ENCODE results near the gene TFAP2D. TPM values are rescaled to one million over a fixed set of nuclear protein-coding genes. Genes with fewer than 3 reads are reported as not detected.

TFAP2D gene
- total RNA-seq, 4 donors from 2014 or later: not detected

- Histone ChIP-seq H3K4me3 (no peak overlapping the region), H3K36me3 (no peaks in the 10 kb centered on the region), H3K27me3 (no peaks in the 10 kb centered on the region), H3K9me3 (no peaks in the 10 kb centered on the region), H3K4me1 (no peaks in the 10 kb centered on the region), H3K27ac (no peak overlapping the region)
- no peak for TF ChIP-seq POLR2A (IDR thresholded peaks at IDR 0.05)
- TF ChIP-seq, protein P1, sequence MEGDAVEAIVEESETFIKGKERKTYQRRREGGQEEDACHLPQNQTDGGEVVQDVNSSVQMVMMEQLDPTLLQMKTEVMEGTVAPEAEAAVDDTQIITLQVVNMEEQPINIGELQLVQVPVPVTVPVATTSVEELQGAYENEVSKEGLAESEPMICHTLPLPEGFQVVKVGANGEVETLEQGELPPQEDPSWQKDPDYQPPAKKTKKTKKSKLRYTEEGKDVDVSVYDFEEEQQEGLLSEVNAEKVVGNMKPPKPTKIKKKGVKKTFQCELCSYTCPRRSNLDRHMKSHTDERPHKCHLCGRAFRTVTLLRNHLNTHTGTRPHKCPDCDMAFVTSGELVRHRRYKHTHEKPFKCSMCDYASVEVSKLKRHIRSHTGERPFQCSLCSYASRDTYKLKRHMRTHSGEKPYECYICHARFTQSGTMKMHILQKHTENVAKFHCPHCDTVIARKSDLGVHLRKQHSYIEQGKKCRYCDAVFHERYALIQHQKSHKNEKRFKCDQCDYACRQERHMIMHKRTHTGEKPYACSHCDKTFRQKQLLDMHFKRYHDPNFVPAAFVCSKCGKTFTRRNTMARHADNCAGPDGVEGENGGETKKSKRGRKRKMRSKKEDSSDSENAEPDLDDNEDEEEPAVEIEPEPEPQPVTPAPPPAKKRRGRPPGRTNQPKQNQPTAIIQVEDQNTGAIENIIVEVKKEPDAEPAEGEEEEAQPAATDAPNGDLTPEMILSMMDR (IDR thresholded peaks at IDR 0.05): no peak
- DNase-seq: no peak
These were observed 28.8 kb downstream of the TFAP2D start for GRCh38 chr6:50742161-50742560.

DNA sequence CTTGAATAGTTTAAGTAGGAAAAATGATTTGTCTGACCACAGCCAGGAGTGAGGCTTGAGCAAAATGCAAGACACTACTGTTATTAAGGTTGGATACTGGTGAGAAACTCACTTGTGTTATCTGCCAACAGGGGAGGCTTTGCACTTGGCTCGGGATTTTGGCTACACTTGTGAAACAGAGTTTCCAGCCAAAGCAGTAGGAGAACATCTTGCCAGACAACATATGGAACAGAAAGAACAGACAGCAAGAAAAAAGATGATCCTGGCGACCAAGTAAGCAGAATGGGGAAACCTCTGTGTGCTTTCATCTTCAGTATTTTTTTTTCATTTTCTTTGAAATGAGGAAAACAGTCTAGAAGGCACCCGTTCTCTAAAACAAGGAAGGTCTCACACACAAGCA is 31.6 kb downstream of the TFAP2D start:
- H3K9me3 ChIP-seq: no peaks in the 10 kb centered on the region
- no peaks in the 10 kb centered on the region for H3K36me3 ChIP-seq
- TF ChIP-seq, protein P1 (IDR thresholded peaks at IDR 0.05): no peak
- no peak for TF ChIP-seq POLR2A (IDR thresholded peaks at IDR 0.05)
- no peak overlapping the region for H3K27ac ChIP-seq
- no peaks in the 10 kb centered on the region for H3K4me1 ChIP-seq
- no peak overlapping the region for H3K4me3 ChIP-seq
- no peak for DNase-seq
- H3K27me3 ChIP-seq: no peaks in the 10 kb centered on the region

GRCh38 chr6:50762798-50763197 is 49.5 kb downstream of the TFAP2D start:
- H3K4me1 ChIP-seq: no peaks in the 10 kb centered on the region
- TF ChIP-seq, protein P1 (IDR thresholded peaks at IDR 0.05): no peak
- no peaks in the 10 kb centered on the region for H3K36me3 ChIP-seq
- no peaks in the 10 kb centered on the region for H3K9me3 ChIP-seq
- H3K27me3 ChIP-seq: no peaks in the 10 kb centered on the region
- no peak overlapping the region for H3K27ac ChIP-seq
- no peak overlapping the region for H3K4me3 ChIP-seq
- DNase-seq: no peak

DNA sequence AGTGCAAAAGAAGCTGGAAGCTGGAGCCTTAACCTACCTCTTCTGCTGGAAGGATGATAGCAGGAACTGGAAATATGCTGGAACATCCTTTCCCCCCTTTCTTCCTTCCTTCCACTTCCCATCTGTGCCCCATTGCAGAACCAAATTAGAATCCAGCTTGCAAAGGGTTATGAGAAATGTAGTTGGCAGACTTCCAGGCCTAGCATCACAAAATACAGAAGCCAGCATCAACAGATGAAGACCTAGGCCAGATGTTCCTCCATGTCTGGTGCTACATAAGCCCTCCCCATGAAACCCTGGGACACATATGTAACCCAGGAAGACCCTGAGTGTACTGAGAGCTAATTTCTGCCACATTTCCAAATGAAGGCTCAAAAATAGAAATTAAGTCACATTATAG is 65.4 kb downstream of the TFAP2D start:
- no peaks in the 10 kb centered on the region for H3K36me3 ChIP-seq
- DNase-seq: no peak
- H3K9me3 ChIP-seq: no peaks in the 10 kb centered on the region
- no peaks in the 10 kb centered on the region for H3K27me3 ChIP-seq
- no peak for TF ChIP-seq POLR2A (IDR thresholded peaks at IDR 0.05)
- TF ChIP-seq, protein P1 (IDR thresholded peaks at IDR 0.05): no peak
- H3K27ac ChIP-seq: no peak overlapping the region
- H3K4me3 ChIP-seq: no peak overlapping the region
- H3K4me1 ChIP-seq: no peaks in the 10 kb centered on the region

- Histone ChIP-seq H3K27ac (no peak overlapping the region), H3K36me3 (no peaks in the 10 kb centered on the region), H3K27me3 (no peaks in the 10 kb centered on the region), H3K4me3 (no peak overlapping the region), H3K4me1 (no peaks in the 10 kb centered on the region), H3K9me3 (no peaks in the 10 kb centered on the region)
- no peak for TF ChIP-seq POLR2A (IDR thresholded peaks at IDR 0.05)
- TF ChIP-seq, protein P1 (IDR thresholded peaks at IDR 0.05): no peak
- no peak for DNase-seq
These were observed 67.1 kb downstream of the TFAP2D start for GRCh38 chr6:50780382-50780781.

DNA sequence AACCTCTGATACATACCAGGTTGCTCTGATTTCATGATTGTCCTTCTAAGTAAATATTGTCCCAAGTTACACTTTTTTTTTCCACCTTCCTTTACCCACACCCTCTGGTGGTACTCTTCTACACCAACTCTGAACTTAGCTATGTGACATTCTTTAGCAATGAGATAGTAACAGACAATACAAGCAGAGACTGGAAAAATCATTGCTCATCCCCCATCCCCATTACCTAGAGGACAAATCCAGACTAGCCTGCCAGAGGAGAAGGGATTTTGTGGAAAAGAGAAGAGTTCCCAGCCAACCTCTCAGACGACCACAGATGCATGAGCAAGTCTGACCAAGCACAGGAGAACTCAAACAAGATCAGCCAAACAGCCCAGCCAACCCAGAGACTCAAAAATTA is 72.6 kb downstream of the TFAP2D start:
- Histone ChIP-seq H3K36me3 (no peaks in the 10 kb centered on the region), H3K9me3 (no peaks in the 10 kb centered on the region)

More for the DNA sequence above, 72.6 kb downstream of the TFAP2D start:
- H3K27me3 ChIP-seq: no peaks in the 10 kb centered on the region
- no peak for DNase-seq
- H3K27ac ChIP-seq: no peak overlapping the region
- H3K4me3 ChIP-seq: no peak overlapping the region
- TF ChIP-seq, protein P1 (IDR thresholded peaks at IDR 0.05): no peak
- no peak for TF ChIP-seq POLR2A (IDR thresholded peaks at IDR 0.05)
- H3K4me1 ChIP-seq: no peaks in the 10 kb centered on the region

All from Peyer's patch (tissue), 4 donors.